GM10266 (cell line): Measurements from ENCODE around the gene NPEPL1.
A peak's percentile ranks its signal among the peaks of the same experiment; 100 is the strongest.

ENCODE experiments used
- DNase-seq: peaks from one replicate; pipeline ENCODE4 v3.0.0; 2012; ENCODE audit errors: extremely low spot score
- CTCF ChIP-seq: IDR thresholded peaks from 2 replicates; pipeline ENCODE4 v1.5.1; 2012; ENCODE audit warnings: mild to moderate bottlenecking, low read depth; ENCODE audit not compliant: control insufficient read depth, insufficient read depth; ENCODE audit errors: missing control alignments

The NPEPL1 gene

DNA sequence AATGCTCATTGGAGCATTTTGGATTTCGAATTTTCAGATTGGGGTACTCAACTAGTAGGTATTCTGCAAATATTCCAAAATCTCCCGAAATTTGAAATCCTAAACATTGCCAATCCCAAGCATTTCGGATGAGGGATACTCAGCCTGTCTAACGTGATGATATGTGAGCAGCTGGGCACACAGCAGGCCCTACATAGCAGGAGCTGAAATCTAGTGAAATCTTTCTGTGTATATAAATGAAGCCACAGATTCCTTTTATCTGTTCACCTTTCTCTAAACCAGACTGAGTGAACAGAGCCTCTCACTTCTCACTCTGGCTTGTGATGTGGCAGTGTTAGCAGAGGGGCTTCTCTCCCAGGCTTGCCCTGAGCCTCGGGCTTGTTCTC, 23.7 kb upstream of the NPEPL1 start:
- no peak for TF ChIP-seq CTCF
- DNase-seq: no peak

GRCh38 chr20:58669287-58670006, 23.2 kb upstream of the NPEPL1 start:
- DNase-seq: peak; percentile 56
- TF ChIP-seq CTCF: no peak

DNA sequence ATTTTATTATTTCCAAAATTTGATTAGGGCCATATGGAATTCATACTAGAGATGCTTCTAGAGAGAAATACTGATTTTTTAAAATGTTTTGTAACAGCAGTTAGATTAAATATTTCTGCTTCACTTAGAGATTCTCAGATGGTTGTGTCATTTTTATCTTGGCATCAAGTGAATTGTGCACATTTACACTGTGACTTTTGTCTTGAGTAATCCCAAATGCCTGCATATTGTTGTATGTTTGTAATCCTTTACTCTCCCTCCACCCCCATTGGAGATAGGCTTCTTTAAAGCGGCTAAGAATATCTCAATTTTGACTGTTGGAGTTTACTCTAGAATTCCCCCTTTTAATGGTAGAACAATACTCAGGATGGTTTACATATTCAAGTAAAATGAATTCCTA, 22.5 kb upstream of the NPEPL1 start:
- no peak for TF ChIP-seq CTCF
- DNase-seq: no peak

- no peak for DNase-seq
- no peak for TF ChIP-seq CTCF
Observed at GRCh38 chr20:58670659-58671058, 21.9 kb upstream of the NPEPL1 start.

DNA sequence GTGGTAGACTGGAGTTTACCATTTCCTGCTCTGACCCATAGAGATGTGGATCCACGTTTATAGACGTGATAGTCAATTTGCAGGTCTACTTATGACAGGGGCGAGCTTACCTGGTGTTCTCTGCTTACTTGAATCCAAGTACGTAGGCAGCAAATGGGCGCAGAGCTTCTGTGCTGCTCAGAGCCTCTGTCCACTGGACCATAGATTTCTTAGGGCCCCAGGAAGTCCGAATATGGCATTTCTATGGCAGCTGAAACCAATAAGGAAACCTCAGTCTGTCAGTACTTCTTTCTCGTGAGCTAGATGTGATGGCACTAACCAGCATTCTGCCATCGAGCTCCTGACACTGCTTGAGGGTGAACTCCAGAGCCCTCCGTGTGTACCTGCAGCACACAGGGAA, 19.5 kb upstream of the NPEPL1 start:
- DNase-seq: no peak
- no peak for TF ChIP-seq CTCF

DNA sequence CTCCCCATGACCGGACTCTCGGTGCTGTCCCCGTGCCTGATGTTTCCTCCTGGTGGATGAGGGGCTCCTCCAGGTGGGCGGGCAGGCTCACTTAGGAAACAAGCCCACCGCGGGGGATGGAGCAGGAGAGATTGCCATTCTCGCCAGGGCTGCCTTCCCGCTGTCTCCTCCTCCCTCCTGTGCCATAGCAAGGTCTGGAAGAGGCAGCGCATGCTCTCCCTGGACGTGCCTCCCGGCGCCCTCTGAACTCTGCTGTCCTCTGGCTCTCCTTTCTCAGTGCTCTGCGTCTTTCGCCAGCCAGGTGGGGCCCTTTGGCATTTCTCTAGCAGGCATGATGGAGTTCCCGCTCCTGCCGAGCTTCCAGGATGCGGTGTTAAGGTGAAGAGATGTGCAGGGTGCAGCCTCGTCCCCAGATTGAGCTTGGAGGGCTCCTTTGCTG, 17.4 kb upstream of the NPEPL1 start:
- no peak for DNase-seq
- no peak for TF ChIP-seq CTCF

DNA sequence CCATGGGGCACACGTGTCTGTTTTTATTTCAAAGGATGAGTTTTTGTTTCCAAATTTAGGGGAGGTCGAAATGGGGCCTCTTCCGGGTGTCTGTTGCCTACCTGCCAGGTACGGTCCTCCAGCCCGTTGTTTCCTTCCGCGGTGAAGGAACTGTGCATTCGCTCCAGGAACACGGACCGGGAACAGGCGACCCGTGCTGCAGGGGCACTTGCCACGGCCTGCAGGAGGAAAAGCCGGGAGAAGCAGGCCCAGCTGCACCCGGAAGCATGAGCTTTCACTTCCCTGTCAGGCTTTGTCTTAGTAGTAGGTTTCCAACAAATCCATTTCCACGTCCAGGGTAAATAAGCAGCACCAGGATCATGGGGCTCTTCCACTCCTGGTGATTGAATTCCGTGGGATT, 17.0 kb upstream of the NPEPL1 start:
- DNase-seq: no peak

More for the DNA sequence above, 17.0 kb upstream of the NPEPL1 start:
- no peak for TF ChIP-seq CTCF
